Common myeloid progenitor, CD34-positive (primary cell): ENCODE results near the gene ATAT1.

ENCODE experiments used
- CTCF ChIA-PET: fragments of 350-600 bp; sonication (Branson Sonifier 250); formaldehyde crosslinking; loops from one replicate; lab custom pipeline; 2021; ENCODE audit warnings: antibody characterized with exemption; lab: Charles Lee
- POLR2A ChIA-PET: fragments of 350-600 bp; sonication (Branson Sonifier 250); formaldehyde crosslinking; loops from one replicate; lab custom pipeline; 2021; ENCODE audit warnings: antibody characterized with exemption; lab: Charles Lee
- DNase-seq, 3 donors: peaks; one replicate each; pipeline versions ENCODE4 v3.0.0 to v3.0.0-alpha.2; 2013
- H3K27ac ChIP-seq, 2 experiments: 1 replicate in 1 of 2; 2 replicates in 1 of 2; pipeline ENCODE4 v1.7.0; 2013; ENCODE audit warnings: inconsistent platforms in 2 of 2, low read length in 2 of 2, mild to moderate bottlenecking in 2 of 2, low read depth in 1 of 2, moderate library complexity in 1 of 2; ENCODE audit not compliant: severe bottlenecking in 2 of 2, insufficient read depth in 1 of 2, poor library complexity in 1 of 2
- H3K27me3 ChIP-seq, 5 experiments: replicated peaks in 2 of 5; 1 replicate in 3 of 5; 2 replicates in 2 of 5; pipeline versions ENCODE4 v1.6.1 to v1.7.0; 2013; ENCODE audit warnings: low read length in 4 of 5, mild to moderate bottlenecking in 2 of 5, moderate library complexity in 2 of 5, inconsistent platforms in 1 of 5; ENCODE audit not compliant: insufficient read depth in 5 of 5, control insufficient read depth in 4 of 5
- H3K36me3 ChIP-seq, 4 experiments: 1 replicate in 2 of 4; 2 replicates in 2 of 4; pipeline versions ENCODE4 v1.6.1 to v1.7.0; 2013; ENCODE audit warnings: low read length in 3 of 4, control low read depth in 1 of 4, mild to moderate bottlenecking in 1 of 4; ENCODE audit not compliant: control insufficient read depth in 4 of 4, insufficient read depth in 4 of 4
- H3K4me1 ChIP-seq, 4 experiments: 1 replicate in 3 of 4; 2 replicates in 1 of 4; pipeline versions ENCODE4 v1.6.1 to v1.7.1; 2013; ENCODE audit warnings: low read length in 3 of 4, mild to moderate bottlenecking in 3 of 4, control low read depth in 1 of 4, inconsistent platforms in 1 of 4, moderate library complexity in 1 of 4; ENCODE audit not compliant: control insufficient read depth in 4 of 4, insufficient read depth in 4 of 4; ENCODE audit errors: control extremely low read depth in 1 of 4
- H3K4me3 ChIP-seq, 7 experiments: 1 replicate in 4 of 7; 2 replicates in 3 of 7; pipeline versions ENCODE4 v1.5.1 to v1.7.0; 2013; ENCODE audit warnings: mild to moderate bottlenecking in 7 of 7, low read length in 6 of 7, moderate library complexity in 6 of 7, inconsistent platforms in 2 of 7, low read depth in 2 of 7, control low read depth in 1 of 7; ENCODE audit not compliant: insufficient read depth in 4 of 7, control insufficient read depth in 1 of 7; ENCODE audit errors: extremely low read depth in 1 of 7
- H3K9me3 ChIP-seq, 5 experiments: 1 replicate in 4 of 5; 2 replicates in 1 of 5; pipeline versions ENCODE4 v1.6.1 to v1.7.1; 2013; ENCODE audit warnings: low read length in 4 of 5, mild to moderate bottlenecking in 2 of 5, inconsistent platforms in 1 of 5, low read depth in 1 of 5, moderate library complexity in 1 of 5; ENCODE audit not compliant: control insufficient read depth in 4 of 5, insufficient read depth in 2 of 5; ENCODE audit errors: control extremely low read depth in 1 of 5
- WGBS: methylation state at CpG from one replicate; pipeline ENCODE4 v1.1.5; 2013; ENCODE audit not compliant: insufficient coverage; 5-methylcytosine and 5-hydroxymethylcytosine counted together

The ATAT1 gene

GRCh38 chr6:30601815-30602641 lies 24.6 kb upstream of the ATAT1 start:
- Histone ChIP-seq H3K4me1 (peaks cover 0 to 7% (median under 1%) of the 10 kb centered on the region in 4 experiments), H3K27ac (no peak overlapping the region), H3K36me3 (peaks cover 29 to 70% (median 58%) of the 10 kb centered on the region in 4 experiments), H3K4me3 (no peak overlapping the region), H3K9me3 (no peaks in the 10 kb centered on the region), H3K27me3 (no peaks in the 10 kb centered on the region)
- ChIA-PET POLR2A (interaction anchor here (1.1 to 1.2 kb wide), 2 partner anchors 11 to 12 kb away, joined by 5 to 6 read pairs; no protein-coding TSS in a partner anchor), CTCF (interaction anchor here (1.0 to 6.6 kb wide), 6 partner anchors 9 to 119 kb away, joined by 3 to 99 read pairs (median 4); partner anchors contain the start of gene PRR3)
- DNase-seq, result no peak
- 95% methylated on average over 22 of the region's 39 CpGs for WGBS

- Histone ChIP-seq H3K27me3 (no peaks in the 10 kb centered on the region), H3K4me3 (no peak overlapping the region), H3K27ac (no peak overlapping the region), H3K36me3 (peaks cover 34 to 86% (median 74%) of the 10 kb centered on the region in 4 experiments), H3K9me3 (no peaks in the 10 kb centered on the region), H3K4me1 (peaks cover 0 to 7% (median under 1%) of the 10 kb centered on the region in 4 experiments)
- ChIA-PET CTCF (interaction anchor here (1.5 to 2.9 kb wide), 3 partner anchors 56 to 120 kb away, joined by 3 to 8 read pairs (median 3); no protein-coding TSS in a partner anchor), POLR2A (interaction anchor here (0.6 to 0.8 kb wide), 2 partner anchors 14 to 16 kb away, joined by 3 to 4 read pairs; partner anchors contain the start of genes MRPS18B and PPP1R10)
- DNase-seq, result no peak
- 97% methylated on average over 13 of the region's 13 CpGs for WGBS
These were observed 22.7 kb upstream of the ATAT1 start for GRCh38 chr6:30603961-30604360.

- Histone ChIP-seq H3K4me3 (no peak overlapping the region), H3K27ac (no peak overlapping the region), H3K9me3 (no peaks in the 10 kb centered on the region), H3K4me1 (peaks cover 13 to 32% (median 16%) of the 10 kb centered on the region in 4 experiments), H3K36me3 (peaks cover 23 to 71% (median 42%) of the 10 kb centered on the region in 4 experiments), H3K27me3 (no peaks in the 10 kb centered on the region)
- ChIA-PET CTCF (interaction anchor here (0.7 to 2.0 kb wide), 6 partner anchors 9 to 126 kb away, joined by 3 to 21 read pairs (median 5); partner anchors contain the start of gene ATAT1), POLR2A (no interaction called here)
- WGBS, result 93% methylated on average over 2 of the region's 4 CpGs
- DNase-seq, result no peak
These were observed 16.6 kb upstream of the ATAT1 start for GRCh38 chr6:30610065-30610464.

- POLR2A ChIA-PET, result no interaction called here
These were observed 15.4 kb upstream of the ATAT1 start for GRCh38 chr6:30611150-30611855.

GRCh38 chr6:30611856-30612194 lies 14.8 kb upstream of the ATAT1 start:
- no peaks in the 10 kb centered on the region for H3K27me3 ChIP-seq
- WGBS, result no CpG with 5 or more reads among the region's 2 CpGs
- CTCF ChIA-PET, result interaction anchor here (0.9 to 4.1 kb wide), 7 partner anchors 13 to 128 kb away, joined by 3 to 53 read pairs (median 8); no protein-coding TSS in a partner anchor

More at GRCh38 chr6:30611150-30611855, 15.4 kb upstream of the ATAT1 start:
- DNase-seq, result no peak
- peaks cover 17 to 66% (median 34%) of the 10 kb centered on the region in 4 experiments for H3K36me3 ChIP-seq
- CTCF ChIA-PET, result interaction anchor here (0.9 to 3.6 kb wide), 7 partner anchors 11 to 67 kb away, joined by 3 to 21 read pairs (median 5); no protein-coding TSS in a partner anchor
- H3K4me1 ChIP-seq, result peaks cover 13 to 36% (median 19%) of the 10 kb centered on the region in 4 experiments
- no peaks in the 10 kb centered on the region for H3K27me3 ChIP-seq
- H3K4me3 ChIP-seq, result no peak overlapping the region
- H3K27ac ChIP-seq, result no peak overlapping the region
- 97% methylated on average over 7 of the region's 9 CpGs for WGBS
- H3K9me3 ChIP-seq, result no peaks in the 10 kb centered on the region

GRCh38 chr6:30612213-30612612 lies 14.5 kb upstream of the ATAT1 start:
- ChIA-PET CTCF (interaction anchor here (0.9 to 4.1 kb wide), 9 partner anchors 13 to 129 kb away, joined by 3 to 53 read pairs (median 5); partner anchors contain the start of gene ATAT1), POLR2A (interaction anchor here (1.0 to 1.9 kb wide), 2 partner anchors 11 to 13 kb away, joined by 5 to 10 read pairs; no protein-coding TSS in a partner anchor)
- Histone ChIP-seq H3K27me3 (no peaks in the 10 kb centered on the region), H3K36me3 (peaks cover 14 to 63% (median 33%) of the 10 kb centered on the region in 4 experiments), H3K9me3 (no peaks in the 10 kb centered on the region), H3K4me3 (no peak overlapping the region), H3K27ac (no peak overlapping the region), H3K4me1 (peaks cover 13 to 36% (median 19%) of the 10 kb centered on the region in 4 experiments)
- no CpG with 5 or more reads among the region's 1 CpG for WGBS
- no peak for DNase-seq

More at GRCh38 chr6:30611856-30612194, 14.8 kb upstream of the ATAT1 start:
- Histone ChIP-seq H3K27ac (no peak overlapping the region), H3K4me3 (no peak overlapping the region), H3K9me3 (no peaks in the 10 kb centered on the region), H3K36me3 (peaks cover 14 to 65% (median 33%) of the 10 kb centered on the region in 4 experiments), H3K4me1 (peaks cover 13 to 36% (median 19%) of the 10 kb centered on the region in 4 experiments)
- POLR2A ChIA-PET, result no interaction called here
- no peak for DNase-seq
